ENCODE data around the gene P4HB. TPM values are rescaled to one million over a fixed set of nuclear protein-coding genes. Genes with fewer than 3 reads are reported as not detected.

P4HB gene
- polyA plus RNA-seq, 3 donors, result 401 to 475 (median 404) TPM

GRCh38 chr17:81807839-81808238 lies 52.5 kb downstream of the P4HB start:
- DNase-seq (ENCODE audit: extremely low read depth in 1 of 11, low read depth in 9 of 11, low spot score in 4 of 11), result no peak

DNA sequence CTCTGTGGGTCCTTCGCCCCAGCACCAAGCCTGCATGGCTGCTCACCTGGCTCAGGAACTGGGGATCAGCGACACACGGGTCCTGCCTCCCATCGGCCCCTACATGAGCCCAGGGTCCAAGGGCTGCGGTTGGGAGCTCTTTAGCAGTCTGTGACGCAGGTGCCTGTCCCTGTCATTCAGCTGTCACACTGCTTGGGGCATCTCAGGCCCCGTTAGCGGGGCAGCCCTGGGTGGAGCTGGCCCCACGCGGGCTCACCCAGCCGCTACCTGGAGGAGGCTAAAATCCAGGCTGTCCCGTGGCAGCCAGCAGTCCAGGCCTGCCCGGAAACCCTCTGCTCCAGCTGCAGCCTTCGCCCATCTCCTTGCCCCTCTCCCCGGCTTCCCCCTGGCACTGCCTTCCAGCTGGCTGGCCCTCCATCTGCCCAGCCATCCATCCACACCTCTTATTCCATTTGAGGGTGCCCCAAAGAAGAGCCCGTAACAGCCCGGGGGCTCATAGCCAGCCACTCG lies 53.1 kb downstream of the P4HB start:
- DNase-seq (ENCODE audit: extremely low read depth in 1 of 11, low read depth in 9 of 11, low spot score in 4 of 11), result no peak

- no peak for DNase-seq (ENCODE audit: extremely low read depth in 1 of 11, low read depth in 9 of 11, low spot score in 4 of 11)
Measured at GRCh38 chr17:81806461-81807209, 53.7 kb downstream of the P4HB start.

DNA sequence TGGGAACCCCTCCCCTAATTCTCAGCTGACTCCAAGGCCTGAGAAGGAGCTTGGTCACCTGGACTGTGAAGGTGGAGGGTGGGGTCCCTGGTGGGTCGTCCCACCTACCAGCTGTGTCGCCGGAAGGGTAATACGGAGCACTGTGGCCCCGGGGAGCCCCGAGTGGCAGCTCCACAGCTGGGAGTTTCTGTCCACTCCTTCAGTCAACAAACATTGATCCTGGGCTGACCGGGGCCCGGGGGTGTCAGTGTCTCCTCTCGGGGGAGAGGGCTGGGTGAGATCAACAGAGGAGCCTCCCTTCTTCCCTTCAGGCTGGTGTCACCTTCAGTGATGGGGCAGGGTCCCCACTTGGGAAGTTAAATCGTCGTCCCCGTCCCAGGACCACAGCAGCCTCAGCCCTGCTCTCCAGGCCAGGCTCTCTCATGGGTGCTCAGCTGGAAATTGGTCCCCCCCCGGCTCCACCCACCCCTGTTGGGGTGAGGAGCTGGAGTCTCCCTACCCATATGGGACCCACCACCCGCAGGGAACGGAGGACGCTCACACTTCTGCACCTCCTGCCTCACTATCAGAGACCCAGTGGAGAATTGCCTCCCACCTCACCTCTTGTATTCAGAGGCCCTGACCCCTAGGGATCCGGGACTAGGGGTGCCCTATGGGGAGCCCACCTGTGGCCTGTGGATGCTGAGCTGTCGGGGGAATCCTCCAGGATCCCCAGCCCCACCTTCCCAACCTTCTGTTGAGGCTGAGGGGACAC lies 54.5 kb downstream of the P4HB start:
- DNase-seq (ENCODE audit: extremely low read depth in 1 of 11, low read depth in 9 of 11, low spot score in 4 of 11), result no peak

GRCh38 chr17:81804559-81805399 lies 55.6 kb downstream of the P4HB start:
- DNase-seq (ENCODE audit: extremely low read depth in 1 of 11, low read depth in 9 of 11, low spot score in 4 of 11), result no peak

- DNase-seq (ENCODE audit: extremely low read depth in 1 of 11, low read depth in 9 of 11, low spot score in 4 of 11), result no peak
Measured at GRCh38 chr17:81803728-81804558, 56.4 kb downstream of the P4HB start, which contains the start of gene GCGR. Gene GCGR (plus strand): TSS chr17:81804150. CDS start chr17:81809019, 4,869 bp downstream.

GRCh38 chr17:81802856-81803643 lies 57.3 kb downstream of the P4HB start:
- DNase-seq (ENCODE audit: extremely low read depth in 1 of 11, low read depth in 9 of 11, low spot score in 4 of 11), result no peak

GRCh38 chr17:81802048-81802758 lies 58.1 kb downstream of the P4HB start:
- no peak for DNase-seq (ENCODE audit: extremely low read depth in 1 of 11, low read depth in 9 of 11, low spot score in 4 of 11)

GRCh38 chr17:81801327-81801726 lies 59.0 kb downstream of the P4HB start:
- DNase-seq (ENCODE audit: extremely low read depth in 1 of 11, low read depth in 9 of 11, low spot score in 4 of 11), result no peak

GRCh38 chr17:81794509-81794908 lies 65.8 kb downstream of the P4HB start:
- no peak for DNase-seq (ENCODE audit: extremely low read depth in 1 of 11, low read depth in 9 of 11, low spot score in 4 of 11)

- no peak for DNase-seq (ENCODE audit: extremely low read depth in 1 of 11, low read depth in 9 of 11, low spot score in 4 of 11)
Measured at GRCh38 chr17:81794074-81794476, 66.3 kb downstream of the P4HB start.

Other genes with a start within 250 kb of the P4HB start
- 10 to 100 TPM; 53.8 to 73.2 (median 54.3) TPM for gene NPLOC4, start 223.4 kb downstream of the P4HB start, polyA plus RNA-seq (ENCODE audit: insufficient read length in 3 of 3)
- 1 to 10 TPM; 1.5 to 6.6 (median 3.9) TPM for gene TSPAN10, start 223.3 kb downstream of the P4HB start, polyA plus RNA-seq (ENCODE audit: insufficient read length in 3 of 3)
- 10 to 100 TPM; 10.0 to 12.1 (median 10.2) TPM for gene PDE6G, start 204.0 kb downstream of the P4HB start, polyA plus RNA-seq (ENCODE audit: insufficient read length in 3 of 3)
- gene OXLD1, start 193.9 kb downstream of the P4HB start, polyA plus RNA-seq (ENCODE audit: insufficient read length in 3 of 3), result 10 to 100 TPM; 12.5 to 22.3 (median 17.8) TPM
- gene CCDC137, start 193.8 kb downstream of the P4HB start, polyA plus RNA-seq (ENCODE audit: insufficient read length in 3 of 3), result 10 to 100 TPM; 10.8 to 17.7 (median 14.8) TPM
- gene ARL16, start 176.7 kb downstream of the P4HB start, polyA plus RNA-seq (ENCODE audit: insufficient read length in 3 of 3), result 10 to 100 TPM; 46.4 to 53.3 (median 50.0) TPM
- 100 to 1,000 TPM in 2 of 3 donors, 10 to 100 TPM in 1; 87.7 to 111 (median 107) TPM for gene HGS, start 176.5 kb downstream of the P4HB start, polyA plus RNA-seq (ENCODE audit: insufficient read length in 3 of 3)
- gene MRPL12, start 157.2 kb downstream of the P4HB start, polyA plus RNA-seq (ENCODE audit: insufficient read length in 3 of 3), result 10 to 100 TPM; 40.1 to 60.5 (median 45.7) TPM
- gene SLC25A10, start 148.3 kb downstream of the P4HB start, polyA plus RNA-seq (ENCODE audit: insufficient read length in 3 of 3), result 10 to 100 TPM; 11.5 to 19.3 (median 18.9) TPM
- gene GCGR, start 56.4 kb downstream of the P4HB start, polyA plus RNA-seq (ENCODE audit: insufficient read length in 3 of 3), result 10 to 100 TPM in 2 of 3 donors, 1 to 10 TPM in 1; 7.1 to 17.7 (median 12.5) TPM
- 100 to 1,000 TPM in 2 of 3 donors, 10 to 100 TPM in 1; 61.8 to 109 (median 107) TPM for gene MCRIP1, start 27.2 kb downstream of the P4HB start, polyA plus RNA-seq (ENCODE audit: insufficient read length in 3 of 3)
- gene PPP1R27, start 25.5 kb downstream of the P4HB start, polyA plus RNA-seq (ENCODE audit: insufficient read length in 3 of 3), result under 1 TPM; 0.12 to 0.45 (median 0.17) TPM
- gene ARHGDIA, start 10.8 kb upstream of the P4HB start, polyA plus RNA-seq (ENCODE audit: insufficient read length in 3 of 3), result 100 to 1,000 TPM; 145 to 242 (median 217) TPM
- gene ALYREF, start 31.1 kb upstream of the P4HB start, polyA plus RNA-seq (ENCODE audit: insufficient read length in 3 of 3), result 10 to 100 TPM; 66.5 to 99.3 (median 76.1) TPM
- gene ANAPC11, start 31.2 kb upstream of the P4HB start, polyA plus RNA-seq (ENCODE audit: insufficient read length in 3 of 3), result 100 to 1,000 TPM in 1 of 3 donors, 10 to 100 TPM in 2; 63.8 to 110 (median 93.7) TPM
- 1 to 10 TPM in 1 of 3 donors, under 1 TPM in 2; 0.93 to 1.4 (median 0.97) TPM for gene NPB, start 41.7 kb upstream of the P4HB start, polyA plus RNA-seq (ENCODE audit: insufficient read length in 3 of 3)
- 10 to 100 TPM; 40.1 to 48.5 (median 45.5) TPM for gene PCYT2, start 50.9 kb upstream of the P4HB start, polyA plus RNA-seq (ENCODE audit: insufficient read length in 3 of 3)
- gene SIRT7, start 57.6 kb upstream of the P4HB start, polyA plus RNA-seq (ENCODE audit: insufficient read length in 3 of 3), result 10 to 100 TPM; 11.0 to 21.1 (median 14.1) TPM
- 10 to 100 TPM; 12.4 to 14.8 (median 13.8) TPM for gene MAFG, start 67.2 kb upstream of the P4HB start, polyA plus RNA-seq (ENCODE audit: insufficient read length in 3 of 3)
- 10 to 100 TPM; 22.6 to 39.4 (median 26.8) TPM for gene PYCR1, start 76.8 kb upstream of the P4HB start, polyA plus RNA-seq (ENCODE audit: insufficient read length in 3 of 3)
- gene MYADML2, start 86.7 kb upstream of the P4HB start, polyA plus RNA-seq (ENCODE audit: insufficient read length in 3 of 3), result under 1 TPM; 0.10 to 0.30 (median 0.14) TPM
- 1 to 10 TPM; 1.9 to 3.5 (median 3.3) TPM for gene NOTUM, start 100.7 kb upstream of the P4HB start, polyA plus RNA-seq (ENCODE audit: insufficient read length in 3 of 3)
- gene ASPSCR1, start 117.1 kb upstream of the P4HB start, polyA plus RNA-seq (ENCODE audit: insufficient read length in 3 of 3), result 10 to 100 TPM; 20.1 to 39.0 (median 35.2) TPM
- 10 to 100 TPM; 28.8 to 47.2 (median 40.8) TPM for gene CENPX, start 162.3 kb upstream of the P4HB start, polyA plus RNA-seq (ENCODE audit: insufficient read length in 3 of 3)
- gene LRRC45, start 162.8 kb upstream of the P4HB start, polyA plus RNA-seq (ENCODE audit: insufficient read length in 3 of 3), result 10 to 100 TPM; 10.8 to 17.5 (median 15.7) TPM
- 10 to 100 TPM in 2 of 3 donors, 1 to 10 TPM in 1; 8.3 to 16.2 (median 11.7) TPM for gene RAC3, start 171.1 kb upstream of the P4HB start, polyA plus RNA-seq (ENCODE audit: insufficient read length in 3 of 3)
- gene DCXR, start 177.2 kb upstream of the P4HB start, polyA plus RNA-seq (ENCODE audit: insufficient read length in 3 of 3), result 100 to 1,000 TPM in 1 of 3 donors, 10 to 100 TPM in 2; 78.9 to 120 (median 88.7) TPM
- gene RFNG, start 191.3 kb upstream of the P4HB start, polyA plus RNA-seq (ENCODE audit: insufficient read length in 3 of 3), result 10 to 100 TPM; 28.5 to 57.8 (median 47.2) TPM
- 100 to 1,000 TPM in 2 of 3 donors, 10 to 100 TPM in 1; 98.3 to 138 (median 132) TPM for gene GPS1, start 191.4 kb upstream of the P4HB start, polyA plus RNA-seq (ENCODE audit: insufficient read length in 3 of 3)
- gene DUS1L, start 205.3 kb upstream of the P4HB start, polyA plus RNA-seq (ENCODE audit: insufficient read length in 3 of 3), result 10 to 100 TPM; 66.2 to 92.0 (median 90.5) TPM
- gene FASN, start 237.7 kb upstream of the P4HB start, polyA plus RNA-seq (ENCODE audit: insufficient read length in 3 of 3), result 10 to 100 TPM; 32.1 to 58.6 (median 50.4) TPM